ENCODE measurements around the gene DPF3.
A peak's percentile ranks its signal among the peaks of the same experiment; 100 is the strongest.

Gene DPF3

GRCh38 chr14:72673179-72673578, 220.7 kb downstream of the DPF3 start:
- no peak for DNase-seq

DNA sequence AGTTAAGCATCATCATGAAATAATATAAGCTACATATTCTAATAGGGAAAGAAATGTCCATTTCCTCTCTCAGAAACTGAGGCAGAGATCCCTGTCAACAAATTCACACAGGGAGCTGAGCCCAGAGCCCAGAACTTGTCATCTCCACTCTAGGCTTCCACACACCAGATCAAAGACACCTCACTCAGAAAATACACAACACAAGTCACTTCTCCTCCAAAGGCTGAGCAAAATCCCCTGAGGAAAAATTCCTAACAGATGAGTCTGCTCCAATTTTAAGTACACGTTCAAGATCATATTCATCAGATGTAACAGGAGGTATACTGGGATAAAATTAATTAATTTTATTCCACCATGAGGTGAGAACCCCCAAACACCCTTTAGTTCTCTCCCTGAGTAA, 227.3 kb downstream of the DPF3 start:
- no peak for DNase-seq

DNA sequence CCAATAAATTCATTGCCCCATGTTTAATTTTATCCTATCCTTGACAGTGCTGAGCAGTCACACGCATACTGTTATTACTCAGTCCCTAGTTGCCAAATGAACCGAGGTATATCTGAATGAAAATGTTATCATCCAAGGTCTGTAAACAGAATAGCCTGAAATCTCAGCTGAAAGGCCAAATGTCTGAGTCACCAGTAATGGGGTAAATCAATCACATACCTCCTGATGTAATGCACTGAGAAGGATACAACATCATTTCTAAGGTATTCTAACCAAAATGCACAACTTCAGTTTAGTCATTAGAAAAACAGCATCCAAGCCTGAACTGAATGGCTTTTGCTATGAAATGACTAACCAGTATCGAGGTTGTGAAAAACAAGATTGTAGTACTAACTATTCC, 228.6 kb downstream of the DPF3 start:
- DNase-seq = no peak

- no peak for DNase-seq
These were observed 229.2 kb downstream of the DPF3 start for GRCh38 chr14:72664651-72665050.

GRCh38 chr14:72663956-72664650, 229.8 kb downstream of the DPF3 start:
- DNase-seq = no peak

GRCh38 chr14:72663076-72663487, 230.8 kb downstream of the DPF3 start:
- no peak for DNase-seq

DNA sequence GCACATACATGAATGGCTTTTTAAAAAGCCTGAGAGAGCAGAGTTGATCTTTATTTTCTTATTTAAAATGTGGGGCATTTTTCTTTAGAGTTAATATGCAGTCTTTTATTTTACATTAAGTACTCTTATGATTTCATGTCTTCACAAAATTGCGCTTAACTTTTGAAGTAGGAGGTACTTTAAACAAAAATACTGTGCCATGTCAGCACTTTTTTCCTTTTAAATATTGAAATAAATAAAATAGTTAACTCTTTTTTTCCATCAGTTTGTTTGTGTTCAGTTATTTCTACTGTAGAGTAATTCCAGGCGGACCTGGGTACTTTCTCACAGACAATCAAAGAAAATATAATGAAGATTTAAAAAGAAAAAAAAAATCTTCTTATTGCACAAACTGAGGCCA, 231.7 kb downstream of the DPF3 start:
- DNase-seq = no peak

GRCh38 chr14:72657214-72657921, 236.5 kb downstream of the DPF3 start:
- no peak for DNase-seq

GRCh38 chr14:72653026-72653425, 240.9 kb downstream of the DPF3 start:
- DNase-seq = no peak

- no peak for DNase-seq
These were observed 241.7 kb downstream of the DPF3 start for GRCh38 chr14:72652179-72652578.

GRCh38 chr14:72651714-72652113, 242.2 kb downstream of the DPF3 start:
- no peak for DNase-seq

DNA sequence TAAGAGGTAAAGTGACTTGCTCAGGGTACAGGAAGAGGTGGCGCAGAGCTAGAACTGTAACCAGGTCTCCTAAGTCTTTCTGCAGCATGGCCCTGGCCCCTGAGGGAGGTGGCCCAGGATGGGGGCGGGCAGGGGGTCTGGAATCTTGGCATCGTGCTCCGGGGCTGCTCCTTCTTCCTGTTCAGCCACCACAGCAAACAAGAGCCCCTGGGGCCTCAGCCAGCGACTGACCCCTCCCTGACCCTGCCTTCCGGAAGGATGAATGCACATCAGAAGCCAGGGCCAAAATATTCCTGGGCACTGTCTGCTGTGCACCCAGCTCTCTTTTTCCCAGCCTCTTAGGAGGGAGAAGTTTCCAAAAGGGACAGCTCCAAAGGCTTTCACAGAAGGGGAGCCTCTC, 242.8 kb downstream of the DPF3 start:
- DNase-seq = no peak

GRCh38 chr14:72649603-72650227, 244.2 kb downstream of the DPF3 start:
- no peak for DNase-seq

DNA sequence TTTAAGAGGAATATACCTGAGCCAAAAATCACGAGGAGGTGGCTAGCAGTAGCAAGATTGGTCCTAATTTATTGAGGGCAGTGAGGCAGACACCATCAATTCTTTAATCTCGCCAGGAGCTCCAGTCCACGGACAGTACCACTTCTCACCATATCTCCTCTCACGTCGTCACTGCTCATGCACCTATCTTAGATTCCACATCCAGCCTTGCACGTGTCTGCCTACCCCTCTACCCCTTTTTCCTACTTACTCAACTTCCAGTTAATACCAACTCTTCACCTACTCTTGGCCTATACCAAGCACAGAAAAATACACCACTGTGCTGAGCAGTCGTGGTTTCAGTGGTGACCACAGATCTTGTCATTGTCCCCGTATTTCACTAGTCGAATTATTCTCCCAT, 246.1 kb downstream of the DPF3 start:
- DNase-seq = no peak

DNA sequence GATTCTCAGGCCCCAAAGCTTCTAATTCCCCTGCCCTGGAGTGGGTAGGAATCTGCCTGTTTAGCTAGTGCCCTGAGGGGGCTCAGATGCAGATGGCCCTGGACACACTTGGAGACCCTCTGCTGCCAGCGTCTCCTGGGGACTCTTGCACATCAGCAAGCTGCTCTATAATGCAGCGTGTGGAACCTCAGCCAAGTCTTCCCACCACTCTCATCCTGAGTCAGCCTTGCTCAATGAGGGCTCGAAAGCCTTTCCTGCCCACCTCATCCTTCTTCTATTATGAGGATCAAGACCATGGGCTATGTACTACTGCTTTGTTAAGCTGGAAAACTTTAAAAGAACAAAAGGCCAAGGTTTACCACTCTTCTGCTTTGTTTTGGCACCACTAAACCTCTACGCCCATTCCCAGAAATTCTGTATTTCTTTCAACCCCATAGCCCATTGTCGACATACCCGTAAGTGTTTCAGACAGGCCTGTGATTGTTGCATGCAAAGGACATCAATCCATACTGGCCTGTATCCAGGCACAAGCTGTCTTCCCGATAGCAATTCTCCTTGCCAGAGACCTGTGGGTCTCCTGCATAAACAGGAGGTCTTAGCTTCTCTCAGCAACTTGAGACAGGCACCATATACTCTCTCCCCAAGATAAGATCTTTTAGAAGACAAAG, 246.9 kb downstream of the DPF3 start:
- no peak for DNase-seq

- DNase-seq = no peak
These were observed 248.2 kb downstream of the DPF3 start for GRCh38 chr14:72645706-72646105.

GRCh38 chr14:72644758-72645489, 249.0 kb downstream of the DPF3 start:
- DNase-seq = no peak

DNA sequence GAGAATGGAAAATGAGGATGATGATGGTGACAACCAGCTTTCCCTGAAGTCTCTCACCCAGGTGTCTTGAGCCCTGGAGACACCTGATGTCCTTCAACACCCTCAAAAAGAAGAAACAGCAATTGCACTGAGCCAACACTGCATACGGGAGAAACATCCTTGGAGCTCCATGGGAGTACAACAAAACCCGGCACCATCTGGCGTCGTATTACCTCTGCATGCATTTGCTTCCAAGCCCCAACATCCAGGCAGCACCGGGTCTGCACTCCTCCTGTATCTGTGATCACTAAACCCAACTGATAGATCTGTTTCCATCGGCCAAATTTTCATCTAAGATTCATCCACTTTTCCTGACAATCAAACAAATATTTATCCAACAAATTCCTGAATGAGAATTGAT, 249.9 kb downstream of the DPF3 start:
- no peak for DNase-seq

GRCh38 chr14:72643317-72643801, 250.5 kb downstream of the DPF3 start:
- DNase-seq = peak; percentile 84

GRCh38 chr14:72640911-72641485, 252.9 kb downstream of the DPF3 start:
- no peak for DNase-seq

- peak; percentile 27 for DNase-seq
These were observed 255.9 kb downstream of the DPF3 start for GRCh38 chr14:72638021-72638420.

- no peak for DNase-seq
These were observed 257.0 kb downstream of the DPF3 start for GRCh38 chr14:72636871-72637270.

Measured in 8988T (cell line).